Measurements from ENCODE around the gene FFAR4.

Gene FFAR4

DNA sequence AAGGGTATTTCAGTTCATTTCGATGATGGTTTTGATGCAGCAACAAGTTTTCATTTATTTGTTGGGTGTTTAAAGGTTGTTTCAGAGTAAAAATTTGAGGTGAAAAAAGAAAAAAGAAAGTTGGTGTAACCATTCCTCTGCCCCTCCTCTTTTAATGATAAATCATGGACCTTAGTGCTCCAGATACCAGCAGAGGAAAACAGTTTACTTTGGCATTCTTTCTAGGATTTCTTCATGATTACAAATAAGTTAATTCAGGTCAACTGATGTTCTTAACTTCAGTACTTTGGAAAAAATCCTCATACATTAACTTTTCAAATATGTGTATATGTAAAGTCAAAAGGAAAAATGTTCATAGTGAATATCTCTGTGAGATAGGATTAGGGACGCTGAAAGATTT, 36.6 kb downstream of the FFAR4 start:
- Mint-ChIP-seq H3K27me3 (ENCODE audit: low read depth, poor library complexity) (peaks cover 87% of the 10 kb centered on the region), H3K4me3 (no peak overlapping the region), H3K36me3 (ENCODE audit: low read depth) (no peaks in the 10 kb centered on the region), H3K27ac (no peak overlapping the region), H3K4me1 (peaks cover 6% of the 10 kb centered on the region), H3K9me3 (no peaks in the 10 kb centered on the region)
- TF ChIP-seq, protein P1, sequence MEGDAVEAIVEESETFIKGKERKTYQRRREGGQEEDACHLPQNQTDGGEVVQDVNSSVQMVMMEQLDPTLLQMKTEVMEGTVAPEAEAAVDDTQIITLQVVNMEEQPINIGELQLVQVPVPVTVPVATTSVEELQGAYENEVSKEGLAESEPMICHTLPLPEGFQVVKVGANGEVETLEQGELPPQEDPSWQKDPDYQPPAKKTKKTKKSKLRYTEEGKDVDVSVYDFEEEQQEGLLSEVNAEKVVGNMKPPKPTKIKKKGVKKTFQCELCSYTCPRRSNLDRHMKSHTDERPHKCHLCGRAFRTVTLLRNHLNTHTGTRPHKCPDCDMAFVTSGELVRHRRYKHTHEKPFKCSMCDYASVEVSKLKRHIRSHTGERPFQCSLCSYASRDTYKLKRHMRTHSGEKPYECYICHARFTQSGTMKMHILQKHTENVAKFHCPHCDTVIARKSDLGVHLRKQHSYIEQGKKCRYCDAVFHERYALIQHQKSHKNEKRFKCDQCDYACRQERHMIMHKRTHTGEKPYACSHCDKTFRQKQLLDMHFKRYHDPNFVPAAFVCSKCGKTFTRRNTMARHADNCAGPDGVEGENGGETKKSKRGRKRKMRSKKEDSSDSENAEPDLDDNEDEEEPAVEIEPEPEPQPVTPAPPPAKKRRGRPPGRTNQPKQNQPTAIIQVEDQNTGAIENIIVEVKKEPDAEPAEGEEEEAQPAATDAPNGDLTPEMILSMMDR (IDR thresholded peaks at IDR 0.05) = no peak
- DNase-seq = no peak

DNA sequence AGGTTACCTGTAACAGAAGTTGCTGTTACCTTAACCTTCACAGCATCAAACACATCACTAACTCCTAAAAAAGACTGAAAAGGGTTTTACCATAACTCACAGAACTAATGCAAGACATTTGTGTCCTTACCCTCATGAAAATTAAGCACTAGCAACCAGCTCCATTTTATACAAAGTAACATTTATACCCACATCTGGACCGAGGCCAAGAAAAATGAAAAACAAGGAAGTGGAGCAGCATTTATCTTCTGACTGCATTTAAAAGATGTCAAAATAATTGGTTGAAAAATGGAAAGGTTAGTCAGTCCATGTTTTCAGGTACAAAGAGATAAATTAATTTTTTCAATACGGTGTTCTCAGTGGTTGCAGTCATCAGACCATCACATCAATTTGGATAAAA, 37.7 kb downstream of the FFAR4 start:
- no peaks in the 10 kb centered on the region for H3K9me3 Mint-ChIP-seq
- no peaks in the 10 kb centered on the region for H3K36me3 Mint-ChIP-seq (ENCODE audit: low read depth)
- TF ChIP-seq, protein P1 (IDR thresholded peaks at IDR 0.05) = no peak
- H3K27me3 Mint-ChIP-seq (ENCODE audit: low read depth, poor library complexity) = peaks cover 78% of the 10 kb centered on the region
- H3K27ac Mint-ChIP-seq = no peak overlapping the region
- no peak overlapping the region for H3K4me3 Mint-ChIP-seq
- peaks cover 6% of the 10 kb centered on the region for H3K4me1 Mint-ChIP-seq
- DNase-seq = no peak

DNA sequence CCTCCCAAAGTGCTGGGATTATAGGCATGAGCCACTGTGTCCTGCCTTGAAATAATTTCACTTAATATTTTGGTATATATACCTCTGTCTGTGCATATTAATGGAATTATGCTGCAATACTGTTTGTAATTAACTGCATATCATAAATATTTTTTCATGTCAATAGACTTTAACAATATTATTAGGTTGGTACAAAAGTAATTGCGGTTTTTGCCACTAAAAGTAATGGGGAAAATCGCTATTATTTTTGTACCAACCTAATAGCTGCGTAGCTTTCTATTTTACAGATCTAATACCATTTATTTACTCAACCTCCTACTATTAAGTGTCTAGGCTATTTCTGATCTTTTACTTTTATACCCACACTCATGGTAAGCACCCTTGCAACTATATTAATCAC, 42.0 kb downstream of the FFAR4 start:
- TF ChIP-seq, protein P1 (IDR thresholded peaks at IDR 0.05) = no peak
- Mint-ChIP-seq H3K9me3 (no peaks in the 10 kb centered on the region), H3K27ac (no peak overlapping the region), H3K4me3 (no peak overlapping the region), H3K27me3 (ENCODE audit: low read depth, poor library complexity) (peaks cover 43% of the 10 kb centered on the region), H3K36me3 (ENCODE audit: low read depth) (no peaks in the 10 kb centered on the region), H3K4me1 (no peaks in the 10 kb centered on the region)
- DNase-seq = no peak

DNA sequence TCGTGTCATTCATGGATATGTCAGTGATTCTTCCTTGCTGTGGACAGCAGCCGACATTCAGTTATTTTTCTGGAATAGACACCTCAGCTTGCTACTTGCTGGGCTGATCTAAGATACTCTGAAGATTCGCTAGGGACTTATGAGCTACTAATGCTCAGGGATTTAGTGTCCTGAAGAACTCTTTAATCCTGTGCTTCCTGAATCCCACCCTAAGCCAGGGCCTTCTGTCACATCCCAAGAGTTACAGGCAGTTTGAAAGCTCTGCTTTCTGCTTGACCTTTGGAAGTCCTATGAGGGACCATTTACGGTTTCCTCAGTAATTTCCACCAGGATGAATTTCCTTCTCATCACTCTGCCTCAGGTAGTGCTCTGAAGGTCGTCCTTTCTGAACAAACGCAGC, 45.8 kb downstream of the FFAR4 start, which contains the start of gene PDE6C:
Gene PDE6C, plus strand, starts transcription at position 227 of the 400 bp plus-strand sequence. CDS start 189 bp downstream, outside the sequence.
- TF ChIP-seq, protein P1 (IDR thresholded peaks at IDR 0.05) = no peak
- H3K9me3 Mint-ChIP-seq = no peaks in the 10 kb centered on the region
- H3K4me1 Mint-ChIP-seq = peaks cover 5% of the 10 kb centered on the region
- no peak within 1 kb of the TSS for H3K27ac Mint-ChIP-seq
- no peaks in the 10 kb centered on the region for H3K36me3 Mint-ChIP-seq (ENCODE audit: low read depth)
- no peak for DNase-seq
- no peak within 1 kb of the TSS for H3K4me3 Mint-ChIP-seq
- H3K27me3 Mint-ChIP-seq (ENCODE audit: low read depth, poor library complexity) = peaks cover 20% of the 10 kb centered on the region

DNA sequence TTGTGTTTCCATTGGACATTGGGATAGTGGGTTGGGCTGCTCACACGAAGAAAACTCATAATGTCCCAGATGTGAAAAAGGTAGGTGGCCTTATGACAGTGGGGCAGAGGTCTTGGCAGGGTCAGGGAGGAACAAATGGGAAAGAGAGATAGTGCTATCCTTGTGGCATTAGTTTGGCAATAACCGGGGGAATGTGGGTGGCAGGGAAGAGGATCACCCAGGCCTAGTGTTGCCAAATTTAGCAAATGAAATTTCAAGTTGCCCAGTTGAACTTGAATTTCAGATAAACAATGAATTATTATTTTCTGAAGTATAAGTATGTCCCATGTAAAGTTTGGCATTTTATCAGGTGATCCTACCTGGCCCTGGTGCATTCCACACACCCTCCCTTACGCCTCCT, 46.7 kb downstream of the FFAR4 start:
- TF ChIP-seq, protein P1 (IDR thresholded peaks at IDR 0.05) = no peak
- DNase-seq = no peak
- no peaks in the 10 kb centered on the region for H3K9me3 Mint-ChIP-seq
- peaks cover 19% of the 10 kb centered on the region for H3K27me3 Mint-ChIP-seq (ENCODE audit: low read depth, poor library complexity)
- H3K36me3 Mint-ChIP-seq (ENCODE audit: low read depth) = no peaks in the 10 kb centered on the region
- no peak overlapping the region for H3K27ac Mint-ChIP-seq
- H3K4me1 Mint-ChIP-seq = peaks cover 5% of the 10 kb centered on the region
- H3K4me3 Mint-ChIP-seq = no peak overlapping the region

DNA sequence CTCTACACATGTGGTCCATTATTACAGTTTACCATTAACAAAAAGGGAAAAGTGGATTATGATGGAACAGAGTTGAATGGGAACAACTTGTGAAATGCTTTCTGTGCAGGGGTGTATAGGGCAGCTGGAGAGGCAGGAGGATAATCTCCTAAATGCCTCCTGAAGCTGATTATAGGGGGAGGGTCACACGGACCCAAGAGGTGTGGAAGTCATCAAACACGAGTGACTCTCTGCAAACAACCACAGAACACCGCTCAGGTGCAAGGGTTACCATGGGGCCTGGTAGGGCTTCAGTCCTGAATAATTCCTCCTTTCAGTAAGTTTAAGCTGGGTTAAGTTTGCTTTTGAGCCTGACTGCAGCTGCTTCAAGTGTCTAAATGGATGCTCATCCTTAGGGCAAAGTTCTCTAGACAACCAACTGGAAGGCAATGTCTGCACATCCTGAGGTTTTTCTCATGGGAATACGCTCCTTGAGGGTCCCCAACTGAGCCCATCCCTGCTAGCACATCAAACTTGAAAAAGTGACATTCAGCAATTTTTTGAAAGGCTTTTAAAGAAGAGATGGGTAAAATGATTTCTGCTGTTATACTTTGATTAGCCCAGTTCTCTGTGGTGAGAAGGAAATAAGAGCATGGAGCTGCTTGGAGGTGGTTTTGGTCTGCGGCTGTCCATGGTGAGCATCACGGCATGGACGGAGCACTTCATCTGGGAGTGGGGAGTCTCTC, 47.8 kb downstream of the FFAR4 start:
- Mint-ChIP-seq H3K27ac (no peak overlapping the region), H3K27me3 (ENCODE audit: low read depth, poor library complexity) (peaks cover 21% of the 10 kb centered on the region), H3K4me1 (peaks cover 5% of the 10 kb centered on the region), H3K4me3 (no peak overlapping the region), H3K36me3 (ENCODE audit: low read depth) (no peaks in the 10 kb centered on the region), H3K9me3 (no peaks in the 10 kb centered on the region)
- DNase-seq = no peak
- TF ChIP-seq, protein P1 (IDR thresholded peaks at IDR 0.05) = no peak
